Activated naive CD4-positive, alpha-beta T cell treated with anti-CD3 and anti-CD28 coated beads, Interleukin-2, amount 50 U/mL, for 72 hours (primary cell): ENCODE data around the gene FGF21. TPM values are rescaled to one million over a fixed set of nuclear protein-coding genes. Genes with fewer than 3 reads are reported as not detected.

Experiments
- ATAC-seq, 2 donors: fragments of 150-1000 bp; cut with Tn5 transposase; 2 replicates each; pipeline ENCODE4 v1.10.0; 2021; ENCODE audit warnings: mild to moderate bottlenecking in 2 of 2, moderate library complexity in 2 of 2
- DNase-seq, 2 donors: peaks; one replicate each; pipeline ENCODE4 v3.0.0; 2021 to 2022; ENCODE audit warnings: low spot score in 2 of 2
- H3K27ac Mint-ChIP-seq, 2 donors: one replicate each; pipeline ENCODE4 v1.8.0; 2022; ENCODE audit warnings: mild to moderate bottlenecking in 2 of 2, mixed read lengths in 2 of 2
- H3K36me3 Mint-ChIP-seq, 2 donors: one replicate each; pipeline ENCODE4 v1.8.0; 2022; ENCODE audit warnings: mixed read lengths in 2 of 2
- H3K9me3 Mint-ChIP-seq, 2 donors: one replicate each; pipeline ENCODE4 v1.8.0; 2022; ENCODE audit warnings: mixed read lengths in 2 of 2
- total RNA-seq, 2 donors: library from RNA; stranded (reverse); gene quantifications; one replicate each; pipeline ENCODE4 v1.2.3, GENCODE V29; 2022

FGF21 gene
- total RNA-seq, 2 donors from 2014 or later, result not detected

DNA sequence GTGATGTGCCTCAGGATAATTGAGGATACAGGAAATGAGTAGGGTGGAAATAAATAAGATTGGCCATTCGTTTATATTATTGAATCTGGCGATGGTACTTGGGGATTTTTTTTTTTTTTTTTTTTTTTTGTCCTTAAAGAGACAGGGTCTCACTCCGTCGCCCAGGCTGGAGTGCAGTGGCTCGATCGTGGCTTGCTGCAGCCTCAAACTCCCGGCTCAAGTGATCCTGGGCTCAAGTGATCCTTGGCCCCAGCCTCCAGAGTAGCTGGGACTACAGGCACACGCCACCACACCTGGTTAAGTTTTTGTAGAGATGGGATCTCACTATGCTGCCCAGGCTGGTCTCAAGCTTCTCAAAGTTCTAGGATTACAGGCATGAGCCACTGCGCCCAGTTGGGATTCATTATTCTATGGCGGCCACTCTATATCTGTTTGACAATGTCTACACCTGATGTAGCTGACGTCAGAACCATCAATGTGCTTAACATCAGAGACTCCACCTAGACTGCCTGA, 33.1 kb upstream of the FGF21 start:
- DNase-seq (no peak), ATAC-seq (no peak)
- no peak overlapping the region for H3K27ac Mint-ChIP-seq
- H3K36me3 Mint-ChIP-seq, result peaks cover 19 to 25% of the 10 kb centered on the region in 2 donors
- peaks cover 16 to 18% of the 10 kb centered on the region in 2 donors for H3K9me3 Mint-ChIP-seq

- Mint-ChIP-seq H3K9me3 (peaks cover 16 to 18% of the 10 kb centered on the region in 2 donors), H3K27ac (peak overlapping the region; percentile 81 to 85), H3K36me3 (peaks cover 19 to 26% of the 10 kb centered on the region in 2 donors)
- ATAC-seq, result peak in 1 of 2 donors; percentile 46
- DNase-seq, result no peak
These were observed 30.2 kb upstream of the FGF21 start for GRCh38 chr19:48724796-48725753.

DNA sequence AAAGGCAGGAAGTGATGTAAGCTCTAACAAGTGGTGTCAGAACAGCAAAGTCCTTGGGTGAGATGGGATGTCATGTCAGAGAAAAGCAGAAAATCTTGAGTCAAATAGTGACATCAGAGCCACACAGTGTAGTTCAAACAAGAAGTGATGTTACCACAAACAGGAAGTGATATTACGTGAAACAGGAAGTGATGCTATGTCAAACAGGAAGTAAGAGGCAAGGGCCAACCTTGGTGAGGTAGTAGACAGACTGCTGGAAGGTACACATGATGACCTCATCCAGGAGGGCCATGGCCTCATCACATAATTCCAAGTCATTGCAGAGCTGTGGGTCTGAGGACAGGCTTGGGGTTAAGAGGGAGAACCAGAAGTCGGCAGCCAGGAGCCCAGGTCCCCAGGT, 28.8 kb upstream of the FGF21 start:
- peak in 1 of 2 donors; percentile 57 for ATAC-seq
- Mint-ChIP-seq H3K27ac (peak overlapping the region; percentile 5 to 36), H3K36me3 (peaks cover 19 to 26% of the 10 kb centered on the region in 2 donors), H3K9me3 (peaks cover 16 to 18% of the 10 kb centered on the region in 2 donors)
- no peak for DNase-seq

DNA sequence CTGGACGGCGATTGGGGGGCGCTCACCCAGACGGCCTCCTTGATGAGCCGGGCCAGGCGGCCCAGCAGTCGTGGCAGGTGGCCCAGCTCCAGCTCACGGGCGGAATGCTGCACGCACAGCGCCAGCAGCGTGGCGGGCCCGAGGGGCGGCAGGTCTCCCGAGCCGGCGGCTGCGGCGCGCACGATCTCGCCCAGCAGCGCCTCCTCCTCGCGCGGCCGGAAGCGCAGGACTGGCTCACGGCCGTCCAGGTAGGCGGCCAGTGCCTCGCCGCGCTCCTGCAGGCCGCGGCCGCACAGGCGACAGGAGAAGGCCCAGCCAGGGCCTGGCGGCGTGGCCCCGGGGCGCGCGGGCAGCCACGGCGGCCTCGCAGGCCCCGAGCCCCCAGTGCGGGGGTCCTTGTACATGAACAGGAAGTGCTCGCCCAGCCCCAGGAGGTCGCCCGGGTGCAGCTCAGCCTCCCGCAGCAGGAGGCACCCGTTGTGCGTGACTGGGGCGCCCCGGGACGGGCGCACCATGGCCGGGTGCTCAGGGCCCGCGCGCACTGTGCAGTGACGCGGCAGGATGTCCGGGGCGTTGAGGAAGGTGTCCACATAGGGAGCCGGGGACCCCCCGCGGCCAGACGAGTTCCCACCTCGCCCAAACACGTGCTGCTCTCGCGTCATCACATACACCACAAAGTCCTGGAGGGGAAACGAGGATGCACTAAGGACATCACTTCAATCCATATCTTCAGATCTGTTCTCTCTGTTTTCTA, 26.2 kb upstream of the FGF21 start:
- DNase-seq (no peak), ATAC-seq (no peak)
- Mint-ChIP-seq H3K27ac (no peak overlapping the region), H3K36me3 (peaks cover 19 to 26% of the 10 kb centered on the region in 2 donors), H3K9me3 (peaks cover 16 to 18% of the 10 kb centered on the region in 2 donors)

GRCh38 chr19:48731452-48731851, 23.9 kb upstream of the FGF21 start:
- ATAC-seq (no peak), DNase-seq (no peak)
- H3K27ac Mint-ChIP-seq, result no peak overlapping the region
- H3K9me3 Mint-ChIP-seq, result peaks cover 3 to 7% of the 10 kb centered on the region in 2 donors
- H3K36me3 Mint-ChIP-seq, result peaks cover 6 to 9% of the 10 kb centered on the region in 2 donors

GRCh38 chr19:48734625-48735024, 20.7 kb upstream of the FGF21 start:
- no peaks in the 10 kb centered on the region for H3K36me3 Mint-ChIP-seq
- DNase-seq, result no peak
- H3K9me3 Mint-ChIP-seq, result no peaks in the 10 kb centered on the region
- no peak for ATAC-seq
- no peak overlapping the region for H3K27ac Mint-ChIP-seq

- DNase-seq, result no peak
- Mint-ChIP-seq H3K27ac (no peak overlapping the region), H3K36me3 (no peaks in the 10 kb centered on the region), H3K9me3 (no peaks in the 10 kb centered on the region)
- ATAC-seq, result no peak
These were observed 20.2 kb upstream of the FGF21 start for GRCh38 chr19:48735031-48735615.

DNA sequence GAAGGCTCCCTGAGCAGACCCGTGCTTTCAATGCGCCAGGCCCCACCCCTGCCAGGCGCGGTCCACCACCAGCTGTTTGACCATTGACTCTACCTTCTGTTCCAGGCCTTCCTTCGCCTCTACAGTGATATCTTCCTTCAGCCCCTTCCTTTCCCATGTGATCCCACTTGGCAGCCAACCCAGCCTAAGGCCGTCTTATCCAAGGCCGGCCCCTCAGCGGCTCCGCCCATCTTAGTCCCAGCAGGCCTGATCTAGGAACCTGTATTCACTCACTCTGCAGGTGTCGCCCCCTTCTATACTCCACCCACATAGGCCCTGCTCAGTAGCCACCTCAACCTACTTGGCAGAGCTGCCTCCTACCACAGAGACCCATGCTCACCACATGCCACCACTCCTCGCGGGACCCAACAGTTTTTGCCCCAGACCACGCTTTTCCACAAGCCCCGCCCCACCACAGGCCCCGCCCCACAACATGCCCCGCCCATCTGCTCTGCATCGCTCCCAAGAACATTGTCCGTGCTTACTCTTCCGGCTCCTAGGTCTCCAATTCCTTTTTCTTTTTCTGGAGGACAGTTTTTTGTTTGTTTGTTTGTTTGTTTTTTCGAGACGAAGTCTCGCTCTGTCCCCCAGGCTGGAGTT, 17.8 kb upstream of the FGF21 start:
- H3K27ac Mint-ChIP-seq, result no peak overlapping the region
- H3K9me3 Mint-ChIP-seq, result no peaks in the 10 kb centered on the region
- no peak for ATAC-seq
- DNase-seq, result no peak
- H3K36me3 Mint-ChIP-seq, result no peaks in the 10 kb centered on the region

GRCh38 chr19:48738557-48739403, 16.5 kb upstream of the FGF21 start:
- Mint-ChIP-seq H3K36me3 (no peaks in the 10 kb centered on the region), H3K9me3 (no peaks in the 10 kb centered on the region), H3K27ac (peak overlapping the region in 1 of 2 donors; percentile 83)
- ATAC-seq (peak; percentile 92 to 95), DNase-seq (peak; percentile 86 to 94)

DNA sequence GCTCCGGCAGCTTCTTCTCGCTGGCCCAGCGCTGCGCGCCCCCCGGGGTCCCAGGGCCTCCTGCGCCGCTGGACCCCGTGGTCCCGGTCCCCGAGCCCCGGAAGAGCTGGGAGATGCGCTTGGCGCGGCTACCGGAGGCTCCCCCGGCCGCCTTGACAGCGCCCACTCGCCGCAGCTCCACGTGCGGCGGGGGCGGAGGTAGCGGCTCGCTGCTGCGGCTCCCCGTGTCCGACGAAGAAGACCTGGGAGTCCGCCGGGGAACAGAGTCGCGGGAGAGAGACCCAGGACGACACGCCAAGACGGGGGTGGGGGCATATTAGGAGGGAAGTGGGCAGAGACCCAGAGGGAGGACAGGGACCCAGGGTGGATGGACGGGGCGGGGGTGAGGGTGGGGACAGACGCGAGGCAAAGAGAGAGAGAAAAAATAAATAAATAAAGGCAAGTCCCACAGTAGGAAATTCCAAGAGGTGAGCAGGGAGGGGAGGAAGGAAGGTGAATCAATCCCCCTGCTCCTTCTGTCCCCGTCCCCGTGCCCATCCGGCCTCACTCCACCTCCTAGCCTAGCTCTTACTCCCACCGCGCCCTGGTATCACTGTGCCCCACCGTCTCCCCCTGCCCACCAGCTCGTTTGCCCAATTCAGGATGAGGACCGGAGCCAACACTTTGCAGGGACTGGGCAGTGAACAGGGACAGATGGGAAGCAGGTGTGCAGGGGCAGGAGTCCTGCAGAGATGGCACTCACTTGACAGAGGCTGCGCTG, 15.7 kb upstream of the FGF21 start:
- no peaks in the 10 kb centered on the region for H3K36me3 Mint-ChIP-seq
- no peak overlapping the region for H3K27ac Mint-ChIP-seq
- ATAC-seq (no peak), DNase-seq (no peak)
- H3K9me3 Mint-ChIP-seq, result no peaks in the 10 kb centered on the region

- Mint-ChIP-seq H3K27ac (no peak within 1 kb of the TSS), H3K36me3 (no peaks in the 10 kb centered on the region), H3K9me3 (no peaks in the 10 kb centered on the region)
- ATAC-seq (no peak), DNase-seq (no peak)
These were observed 15.0 kb upstream of the FGF21 start, which contains the start of gene RASIP1 for GRCh38 chr19:48740164-48740972. TSS of gene RASIP1 (minus strand) at chr19:48740610. CDS start at chr19:48740282, 328 bp downstream.

GRCh38 chr19:48741129-48741999, 14.0 kb upstream of the FGF21 start:
- Mint-ChIP-seq H3K27ac (no peak overlapping the region), H3K36me3 (no peaks in the 10 kb centered on the region), H3K9me3 (no peaks in the 10 kb centered on the region)
- DNase-seq, result peak in 1 of 2 donors; percentile 53
- ATAC-seq, result no peak

- ATAC-seq (no peak), DNase-seq (no peak)
- no peak overlapping the region for H3K27ac Mint-ChIP-seq
- H3K36me3 Mint-ChIP-seq, result no peaks in the 10 kb centered on the region
- no peaks in the 10 kb centered on the region for H3K9me3 Mint-ChIP-seq
These were observed 13.2 kb upstream of the FGF21 start for GRCh38 chr19:48742096-48742495.
